ENCODE results near the gene HYOU1. TPM values are rescaled to one million over a fixed set of nuclear protein-coding genes. Genes with fewer than 3 reads are reported as not detected.
"Not testable (repeated sequence)": the region's sequence is repeated elsewhere in the genome, so short reads cannot be mapped to it uniquely, and the experiment has no call there.

Gene HYOU1
- total RNA-seq, 1 donor from 2014 or later: 31.5 TPM

DNA sequence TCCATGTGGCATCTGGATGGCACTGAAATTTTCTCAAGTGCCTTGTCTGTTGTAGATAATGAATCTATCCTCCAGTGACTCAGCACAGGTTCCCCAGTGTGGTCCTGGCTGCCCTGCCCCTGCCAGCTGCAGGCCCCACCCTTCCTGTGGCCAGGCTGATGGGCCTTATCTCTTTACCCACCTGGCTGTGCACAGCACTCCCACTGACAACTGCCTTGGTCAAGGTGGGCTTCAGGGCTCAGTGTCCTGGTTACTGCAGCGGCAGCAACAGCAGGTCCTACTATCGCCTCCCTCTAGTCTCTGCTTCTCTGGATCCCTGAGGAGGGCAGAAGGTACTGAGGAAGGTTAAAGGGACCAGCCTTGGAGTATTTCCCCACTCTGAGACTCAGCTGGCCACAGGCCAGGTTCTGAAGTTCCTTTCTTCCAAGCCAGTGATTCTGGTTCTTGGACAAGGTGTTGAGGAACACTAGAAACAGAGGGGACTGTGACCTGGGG, 30.8 kb upstream of the HYOU1 start:
- no peak for DNase-seq (ENCODE audit: low spot score)

DNA sequence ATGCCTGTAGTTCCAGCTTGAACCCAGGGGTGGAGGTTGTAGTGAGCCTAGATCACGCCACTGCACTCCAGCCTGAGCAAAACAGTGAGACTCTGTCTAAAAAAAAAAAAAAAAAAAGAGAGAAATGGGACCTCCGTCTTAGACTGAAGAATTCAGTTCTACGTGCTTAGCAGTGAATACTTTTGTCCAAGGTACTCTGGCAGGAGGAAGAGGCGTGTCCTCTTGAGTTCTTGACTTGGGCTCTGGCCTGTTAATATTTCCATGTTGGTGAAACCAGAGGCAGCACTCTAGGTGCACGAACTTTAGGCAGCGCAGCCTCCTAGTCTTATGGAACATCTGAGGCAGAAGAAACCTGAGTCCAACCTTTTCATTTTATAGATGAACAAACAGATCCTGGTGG, 30.1 kb upstream of the HYOU1 start:
- DNase-seq (ENCODE audit: low spot score): no peak

DNA sequence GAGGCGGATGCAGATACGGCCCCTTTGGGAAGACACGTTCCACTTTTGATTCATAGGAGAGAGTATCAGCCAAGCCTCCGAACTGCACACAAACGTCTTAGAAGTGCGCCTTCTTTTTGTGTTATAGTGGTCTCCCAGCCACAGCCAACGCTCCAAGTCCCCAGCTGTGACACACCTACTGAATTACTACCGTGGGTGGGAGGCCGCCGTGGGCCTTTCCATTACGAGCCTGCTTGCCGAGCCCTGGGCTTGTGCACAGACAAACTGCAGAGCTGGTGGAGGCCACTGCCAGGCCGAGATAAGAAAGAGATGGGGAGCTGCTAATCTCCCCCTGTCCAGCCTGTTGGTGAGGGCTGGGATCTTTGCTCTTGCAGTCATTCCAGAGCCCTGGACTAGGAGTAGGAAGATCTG, 28.4 kb upstream of the HYOU1 start:
- no peak for DNase-seq (ENCODE audit: low spot score)

DNA sequence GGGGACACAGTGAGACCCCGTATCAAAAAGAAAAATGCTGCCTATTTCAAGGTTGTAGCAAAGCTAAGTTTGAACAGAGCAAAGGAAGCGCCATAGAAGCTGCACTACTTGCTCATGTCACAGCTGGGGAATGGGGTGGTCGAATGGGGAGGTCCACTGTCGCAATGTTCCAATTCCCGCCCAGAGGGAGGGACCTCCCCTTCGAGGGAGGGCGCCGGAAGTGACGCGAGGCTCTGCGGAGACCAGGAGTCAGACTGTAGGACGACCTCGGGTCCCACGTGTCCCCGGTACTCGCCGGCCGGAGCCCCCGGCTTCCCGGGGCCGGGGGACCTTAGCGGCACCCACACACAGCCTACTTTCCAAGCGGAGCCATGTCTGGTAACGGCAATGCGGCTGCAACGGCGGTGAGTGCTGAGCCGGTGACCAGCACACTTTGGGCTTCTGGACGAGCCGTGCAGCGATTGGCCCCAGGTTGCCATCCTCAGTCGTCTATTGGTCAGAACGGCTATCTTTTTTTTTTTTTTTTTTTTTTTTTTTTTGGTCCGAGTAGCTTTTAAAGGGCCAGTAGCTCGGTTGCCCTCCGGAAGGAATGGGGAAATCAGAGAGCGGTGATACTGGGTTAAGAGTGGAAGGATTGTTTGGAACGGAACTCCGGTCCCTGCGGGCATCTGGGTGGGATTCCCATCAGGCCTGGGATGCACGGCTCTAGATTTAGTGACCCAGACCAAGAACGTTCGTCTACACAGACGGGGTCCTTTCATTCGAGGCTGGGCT, 27.8 kb upstream of the HYOU1 start, which contains the start of gene HMBS:
TSS of gene HMBS (plus strand) at position 219 of the 774 bp plus-strand sequence. CDS start at position 372, 153 bp downstream.
- DNase-seq (ENCODE audit: low spot score): peak; percentile 98

DNA sequence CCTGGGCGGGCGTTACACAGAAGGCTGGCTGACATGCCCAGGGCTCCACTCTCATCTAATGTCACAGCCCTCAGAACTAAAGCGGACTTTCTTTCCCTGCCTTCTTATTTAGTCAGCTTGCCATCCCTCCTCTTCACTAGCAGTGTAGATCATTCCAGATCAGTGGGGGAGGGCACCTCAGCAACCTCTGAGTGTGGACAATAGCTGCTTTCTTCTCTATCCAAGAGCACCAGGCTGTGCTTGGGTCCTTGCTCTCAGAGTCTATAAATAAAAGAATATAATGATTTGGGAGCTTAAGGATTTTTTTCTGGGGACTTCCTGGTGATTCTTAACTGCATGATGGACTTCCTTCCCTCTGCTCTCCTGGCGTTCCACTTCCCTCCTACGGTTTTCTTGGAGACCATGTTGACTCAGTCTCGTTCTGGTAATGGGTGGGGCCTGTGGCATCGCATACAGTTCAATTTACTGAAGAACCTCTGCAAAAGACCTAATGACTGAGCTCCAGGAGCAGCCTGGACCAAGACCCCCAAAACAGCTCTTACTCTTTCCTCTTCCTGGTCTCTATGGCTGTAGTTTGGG, 24.8 kb upstream of the HYOU1 start:
- DNase-seq (ENCODE audit: low spot score): no peak

DNA sequence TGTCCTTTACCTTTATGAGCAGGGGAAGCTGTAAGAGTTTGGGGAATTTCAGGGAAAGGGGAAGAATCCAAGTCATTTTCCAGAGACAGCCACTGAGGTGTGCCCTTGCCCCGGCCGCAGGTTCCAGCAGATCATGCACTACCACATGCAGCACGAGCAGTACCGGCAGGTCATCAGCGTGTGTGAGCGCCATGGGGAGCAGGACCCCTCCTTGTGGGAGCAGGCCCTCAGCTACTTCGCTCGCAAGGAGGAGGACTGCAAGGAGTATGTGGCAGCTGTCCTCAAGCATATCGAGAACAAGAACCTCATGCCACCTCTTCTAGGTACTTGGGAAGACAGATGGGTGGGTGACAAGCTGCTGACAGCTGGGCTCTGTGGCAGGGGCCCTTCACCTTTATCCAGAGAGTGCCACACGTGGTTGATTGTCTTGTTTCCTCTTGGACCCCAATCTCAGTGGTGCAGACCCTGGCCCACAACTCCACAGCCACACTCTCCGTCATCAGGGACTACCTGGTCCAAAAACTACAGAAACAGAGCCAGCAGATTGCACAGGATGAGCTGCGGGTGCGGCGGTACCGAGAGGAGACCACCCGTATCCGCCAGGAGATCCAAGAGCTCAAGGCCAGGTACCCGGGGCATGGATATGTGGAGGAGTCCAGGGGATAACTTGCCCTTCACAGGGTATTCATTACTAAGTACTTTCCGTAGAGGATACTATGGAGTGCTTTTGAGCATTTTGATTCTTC, 21.8 kb upstream of the HYOU1 start:
- no peak for DNase-seq (ENCODE audit: low spot score)

DNA sequence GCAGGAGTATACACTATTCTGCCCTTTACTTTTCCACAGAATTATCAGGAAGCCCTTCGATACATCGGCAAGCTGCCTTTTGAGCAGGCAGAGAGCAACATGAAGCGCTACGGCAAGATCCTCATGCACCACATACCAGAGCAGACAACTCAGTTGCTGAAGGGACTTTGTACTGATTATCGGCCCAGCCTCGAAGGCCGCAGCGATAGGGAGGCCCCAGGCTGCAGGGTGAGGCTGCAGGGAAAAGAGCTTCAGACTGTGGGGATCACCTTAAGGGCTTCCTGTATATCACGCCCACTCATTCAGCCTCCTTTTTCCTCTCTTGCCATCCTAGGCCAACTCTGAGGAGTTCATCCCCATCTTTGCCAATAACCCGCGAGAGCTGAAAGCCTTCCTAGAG, 20.8 kb upstream of the HYOU1 start:
- DNase-seq (ENCODE audit: low spot score): no peak

DNA sequence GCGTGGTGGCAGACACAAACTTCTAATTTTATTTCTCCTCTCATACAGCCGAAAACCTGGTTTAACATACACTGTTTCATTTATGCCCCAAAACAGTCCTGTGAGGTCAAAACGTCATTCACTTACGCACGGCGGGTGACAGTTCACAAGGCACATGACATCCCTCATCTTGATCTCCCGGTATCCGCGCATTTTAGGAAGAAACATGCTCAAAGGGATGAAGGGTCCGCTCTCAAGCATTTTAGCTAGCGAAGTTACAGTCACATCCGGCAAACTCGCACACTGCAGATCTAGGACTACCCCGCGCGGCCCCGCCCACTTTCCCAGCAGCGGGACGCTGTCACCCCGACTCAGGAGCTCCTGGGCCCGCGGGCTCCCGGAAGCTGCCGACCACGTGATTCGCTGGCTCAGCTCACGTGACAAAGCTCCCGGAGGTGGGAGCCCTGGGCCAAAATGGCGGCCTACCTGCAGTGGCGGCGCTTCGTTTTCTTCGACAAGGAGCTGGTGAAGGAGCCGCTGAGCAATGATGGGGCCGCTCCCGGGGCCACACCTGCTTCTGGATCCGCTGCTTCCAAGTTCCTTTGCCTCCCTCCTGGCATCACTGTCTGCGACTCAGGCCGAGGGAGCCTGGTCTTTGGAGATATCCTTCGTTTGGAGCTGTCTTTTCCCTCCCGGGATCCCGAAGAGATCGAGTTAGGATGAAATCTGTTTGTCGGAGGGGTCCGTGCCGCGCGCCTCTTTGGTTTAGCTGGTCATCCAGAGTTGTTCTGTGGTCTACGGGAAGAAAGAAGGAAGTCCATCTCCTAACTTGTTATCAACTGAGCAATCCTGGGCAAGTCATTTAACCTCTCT, 10.6 kb upstream of the HYOU1 start, which contains the start of gene VPS11:
TSS of gene VPS11 (plus strand) at position 448 of the 852 bp plus-strand sequence. CDS start at position 454, 6 bp downstream.
- peak; percentile 98 for DNase-seq (ENCODE audit: low spot score)

DNA sequence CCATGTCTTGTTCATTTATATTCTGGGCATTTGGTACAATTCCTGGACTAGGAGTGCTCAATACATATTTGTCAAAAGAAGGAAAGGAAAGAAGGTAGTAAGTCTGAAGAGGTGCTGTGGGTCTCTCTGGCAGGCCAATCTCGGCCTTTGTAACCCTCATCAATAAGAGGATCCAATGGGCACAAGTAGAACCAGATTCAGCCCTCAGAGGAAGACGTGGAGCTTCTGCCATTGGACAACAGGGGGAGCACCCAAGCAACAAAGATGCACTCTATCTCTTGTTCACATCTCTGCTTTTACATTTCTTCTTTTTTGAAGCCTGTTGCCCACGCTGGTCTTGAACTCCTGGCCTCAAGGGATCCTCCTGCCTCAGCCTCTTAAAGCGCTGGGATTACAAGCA, 8.4 kb upstream of the HYOU1 start:
- DNase-seq (ENCODE audit: low spot score): no peak

DNA sequence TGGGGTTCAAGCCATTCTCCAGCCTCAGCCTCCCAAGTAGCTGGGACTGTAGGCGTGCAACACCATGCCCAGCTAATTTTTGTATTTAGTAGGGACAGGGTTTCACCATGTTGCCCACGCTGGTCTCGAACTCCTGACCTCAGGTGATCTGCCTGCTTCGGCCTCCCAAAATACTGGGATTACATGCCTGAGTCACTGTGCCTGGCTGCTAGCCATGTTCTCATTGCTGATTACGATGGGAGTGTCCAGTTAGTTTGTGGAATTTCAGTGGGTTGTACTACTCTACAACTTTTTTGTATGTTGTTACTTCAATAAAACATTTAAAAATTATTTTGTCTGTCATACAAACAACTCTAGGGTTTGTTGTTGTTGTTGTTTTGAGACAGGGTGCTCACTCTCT, 5.8 kb upstream of the HYOU1 start:
- DNase-seq (ENCODE audit: low spot score): no peak

DNA sequence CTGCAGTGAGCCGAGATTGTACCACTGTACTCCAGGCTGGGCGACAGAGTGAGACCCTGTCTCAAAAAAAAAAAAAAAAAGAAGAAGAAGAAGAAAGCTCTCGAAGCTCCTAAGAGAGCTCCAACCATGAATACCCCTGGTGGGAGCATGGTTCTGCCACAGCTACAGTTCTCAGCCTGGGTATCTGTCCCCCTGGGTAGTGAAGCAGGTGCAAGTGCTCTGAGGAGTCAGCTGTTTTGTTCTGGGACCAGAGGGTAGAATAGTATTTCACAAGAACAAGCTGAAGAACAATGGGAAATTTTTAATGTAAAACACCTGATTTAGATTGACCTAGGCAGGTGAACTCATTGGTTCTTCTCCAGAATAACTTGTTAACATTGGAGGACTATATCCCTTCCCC, 4.3 kb upstream of the HYOU1 start:
- no peak for DNase-seq (ENCODE audit: low spot score)

DNA sequence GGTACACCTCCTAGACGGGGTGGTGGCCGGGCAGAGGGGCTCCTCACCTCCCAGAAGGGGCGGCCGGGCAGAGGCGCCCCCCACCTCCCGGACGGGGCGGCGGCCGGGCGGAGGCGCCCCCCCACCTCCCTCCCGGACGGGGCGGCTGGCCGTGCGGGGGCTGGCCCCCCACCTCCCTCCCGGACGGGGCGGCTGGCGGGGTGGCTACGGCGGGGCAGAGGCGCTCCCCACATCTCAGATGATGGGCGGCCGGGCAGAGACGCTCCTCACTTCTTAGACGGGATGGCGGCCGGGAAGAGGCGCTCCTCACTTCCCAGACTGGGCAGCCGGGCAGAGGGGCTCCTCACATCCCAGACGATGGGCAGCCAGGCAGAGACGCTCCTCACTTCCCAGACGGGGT, 2.1 kb upstream of the HYOU1 start:
- not testable (repeated sequence) for DNase-seq (ENCODE audit: low spot score)

DNA sequence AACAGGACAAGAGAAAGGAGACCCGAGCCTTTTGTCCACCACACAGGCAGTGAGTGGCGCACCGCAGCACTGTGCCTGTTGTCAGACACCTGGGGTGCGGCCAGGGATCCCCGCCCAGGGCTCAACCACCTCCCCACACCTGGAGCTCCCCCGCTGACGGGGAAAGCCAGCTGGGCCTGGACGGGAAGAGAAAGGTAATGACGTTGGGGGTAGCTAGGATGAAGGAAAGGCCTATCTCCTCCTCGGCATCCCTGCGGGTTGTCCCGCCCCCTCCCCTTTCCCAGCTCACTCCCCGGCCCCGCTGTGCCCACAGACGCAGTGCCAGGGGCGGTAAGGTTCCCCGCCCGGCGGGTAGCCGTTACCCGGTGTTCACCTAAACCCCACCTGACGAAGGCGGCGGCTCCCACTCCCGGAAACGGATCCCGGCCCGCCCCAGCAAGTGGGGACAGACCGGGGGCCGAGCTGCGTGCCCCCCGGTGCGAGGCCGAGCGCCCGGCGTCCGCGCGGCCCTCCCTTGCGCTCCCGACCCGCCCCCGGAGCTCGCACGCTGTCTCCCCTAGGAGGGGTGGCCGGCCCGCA, 495 bp downstream of the HYOU1 start:
- DNase-seq (ENCODE audit: low spot score): no peak

DNA sequence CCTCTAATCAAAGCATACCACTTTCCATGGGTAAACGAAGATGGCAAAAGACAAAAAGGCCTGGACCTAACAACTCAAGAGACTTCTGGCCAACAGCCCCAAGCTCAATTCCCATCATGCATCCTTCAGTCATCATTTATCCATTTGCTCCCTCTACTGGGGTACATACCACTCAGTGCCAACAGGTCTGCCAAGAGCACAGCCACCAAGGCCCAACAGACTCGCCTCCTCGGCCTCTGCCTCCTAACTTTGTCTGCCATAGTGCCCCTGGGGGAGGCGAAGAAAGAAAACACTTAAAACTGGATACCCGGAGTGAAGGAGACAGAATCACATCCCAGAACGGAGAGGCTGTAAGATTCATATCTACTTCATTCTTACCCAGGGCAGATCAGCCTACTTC, 1.1 kb downstream of the HYOU1 start:
- DNase-seq (ENCODE audit: low spot score): no peak

DNA sequence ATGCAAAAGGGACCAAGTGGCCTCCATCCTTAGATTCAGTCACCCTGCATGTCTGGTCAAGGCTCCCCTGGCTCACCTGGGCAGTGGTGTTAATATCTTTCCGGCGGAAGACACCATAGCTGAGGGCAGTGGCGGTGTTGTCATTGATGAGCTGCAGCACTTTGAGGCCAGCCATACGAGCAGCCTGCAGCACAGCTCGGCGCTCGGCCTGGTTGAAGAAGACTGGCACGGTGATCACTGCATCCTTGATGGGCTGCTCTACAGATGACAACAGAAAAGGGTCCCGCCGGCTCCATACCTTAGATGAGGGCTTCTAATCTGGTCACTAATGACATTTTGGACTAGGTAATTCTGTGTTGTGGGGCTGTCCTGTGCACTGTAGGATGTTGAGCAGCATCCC, 2.6 kb downstream of the HYOU1 start:
- no peak for DNase-seq (ENCODE audit: low spot score)

DNA sequence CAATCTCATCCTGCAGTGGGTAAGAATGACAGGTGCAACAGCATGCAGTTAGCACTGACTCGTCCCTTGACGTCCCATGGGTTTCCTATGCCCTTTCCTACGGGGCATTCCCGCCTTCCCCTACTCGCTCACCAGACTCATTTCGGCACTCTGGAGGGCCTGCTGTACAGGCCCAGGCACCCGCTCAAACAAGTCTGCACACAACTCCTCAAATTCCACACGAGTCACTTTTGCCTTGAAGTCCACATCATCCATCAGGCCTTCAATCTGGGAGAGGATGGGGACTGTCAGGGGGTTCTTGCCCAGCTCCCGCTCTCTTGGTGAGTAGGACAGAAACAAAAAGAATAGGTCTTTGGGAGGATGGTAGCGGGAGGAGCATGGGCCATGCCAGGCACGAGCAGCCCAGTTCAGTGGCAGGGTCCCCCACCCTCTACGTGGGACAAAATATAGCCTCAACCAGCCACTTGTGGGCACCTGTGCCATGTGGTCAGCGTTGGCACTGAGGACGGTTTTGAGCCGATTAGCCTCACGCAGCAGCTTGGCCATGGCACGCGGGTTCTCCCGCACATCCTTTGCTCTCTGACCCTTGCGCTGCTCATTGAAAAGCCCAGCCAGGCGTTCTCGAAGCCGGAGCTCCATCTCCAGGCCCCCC, 4.7 kb downstream of the HYOU1 start:
- peak; percentile 20 for DNase-seq (ENCODE audit: low spot score)

DNA sequence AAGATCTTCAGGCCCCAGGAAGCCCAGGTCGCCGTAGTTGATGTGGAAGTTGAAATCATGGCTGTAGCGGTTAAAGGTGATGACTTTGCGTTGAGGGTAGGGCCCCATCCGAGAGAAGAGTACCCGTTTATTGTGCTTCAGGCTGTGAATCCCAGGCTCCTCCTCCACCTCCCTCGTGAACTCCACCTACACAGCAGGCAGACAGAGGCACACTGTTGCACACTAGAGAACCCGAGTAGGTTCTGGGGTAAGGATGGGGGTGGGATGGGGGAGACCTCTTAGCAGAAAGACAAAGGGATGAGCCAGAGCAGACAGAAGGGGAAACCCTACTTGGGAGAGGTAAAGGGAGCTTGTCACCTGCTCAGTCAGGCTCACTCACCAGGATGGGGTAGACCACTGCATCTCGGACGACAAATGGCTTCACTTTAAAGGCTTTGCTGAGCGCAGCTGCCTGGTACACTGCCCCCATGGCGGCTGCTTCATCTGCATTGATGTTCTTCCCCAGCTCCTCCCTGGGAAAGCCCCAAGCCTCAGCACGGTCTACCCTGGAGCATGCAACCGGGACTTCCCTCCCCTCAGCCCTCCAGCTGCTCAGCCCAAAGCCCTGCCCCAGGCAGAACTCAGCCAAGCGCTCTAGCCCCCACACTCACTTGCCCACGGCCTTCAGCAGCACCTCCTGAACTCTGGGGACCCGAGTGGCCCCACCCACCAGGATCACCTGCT, 5.4 kb downstream of the HYOU1 start:
- no peak for DNase-seq (ENCODE audit: low spot score)

DNA sequence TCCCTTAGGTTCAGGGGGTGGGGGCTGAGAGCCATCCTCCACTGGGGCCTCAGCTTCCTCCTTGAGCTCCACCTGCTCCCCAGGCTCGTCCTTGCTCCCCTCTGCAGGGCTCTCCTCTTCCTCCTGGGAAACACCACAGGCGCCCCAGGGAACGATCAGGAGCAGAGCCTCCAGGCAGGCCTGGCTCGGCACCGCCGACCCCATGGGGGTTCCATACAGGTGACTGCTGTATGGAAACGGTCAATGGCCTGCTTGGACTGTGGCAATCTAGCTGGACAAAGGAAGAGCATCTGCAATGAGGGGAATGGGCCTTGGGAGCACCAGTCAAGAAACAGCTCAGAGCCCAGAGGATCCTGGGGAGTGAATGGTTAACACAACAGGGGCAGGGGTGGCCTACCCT, 7.9 kb downstream of the HYOU1 start:
- no peak for DNase-seq (ENCODE audit: low spot score)

DNA sequence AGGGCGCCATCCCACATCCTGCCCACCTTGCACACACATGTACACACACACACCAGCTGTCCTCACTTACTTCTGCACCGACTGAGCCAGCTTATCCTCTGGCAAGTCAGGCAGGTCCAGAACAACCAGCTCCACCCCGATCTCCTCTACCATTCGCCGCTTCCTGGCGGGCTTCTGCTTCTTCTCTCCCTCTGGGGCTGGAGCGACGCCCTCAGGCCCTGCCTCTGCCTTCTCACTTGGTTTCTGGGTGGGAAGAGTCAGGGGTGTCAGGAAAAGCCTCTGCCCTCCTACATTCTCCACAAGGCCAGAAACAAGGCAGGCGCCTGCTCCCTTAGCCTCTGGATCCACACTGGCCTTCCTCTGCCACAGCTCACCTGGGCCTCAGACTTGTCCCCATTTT, 8.4 kb downstream of the HYOU1 start:
- no peak for DNase-seq (ENCODE audit: low spot score)

DNA sequence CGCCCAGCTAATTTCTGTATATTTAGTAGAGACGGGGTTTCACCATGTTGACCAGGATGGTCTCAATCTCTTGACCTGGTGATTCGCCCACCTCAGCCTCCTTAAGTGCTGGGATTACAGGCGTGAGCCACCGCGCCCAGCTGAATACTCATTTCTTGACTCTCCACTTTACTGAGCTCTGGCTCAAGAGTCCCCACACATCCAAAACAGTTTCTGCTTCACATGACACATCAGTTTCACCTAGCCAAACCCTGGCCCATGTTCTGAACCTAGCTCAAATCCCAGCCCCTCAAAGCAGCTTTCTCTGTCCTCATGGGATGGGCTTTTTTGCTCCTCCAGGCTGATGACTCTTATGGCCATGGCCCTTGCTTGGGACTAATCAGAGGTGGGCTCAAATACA, 9.8 kb downstream of the HYOU1 start:
- no peak for DNase-seq (ENCODE audit: low spot score)

Data from umbilical cord (tissue), 2 donors.